ENCODE data around the gene OMA1.

DNA sequence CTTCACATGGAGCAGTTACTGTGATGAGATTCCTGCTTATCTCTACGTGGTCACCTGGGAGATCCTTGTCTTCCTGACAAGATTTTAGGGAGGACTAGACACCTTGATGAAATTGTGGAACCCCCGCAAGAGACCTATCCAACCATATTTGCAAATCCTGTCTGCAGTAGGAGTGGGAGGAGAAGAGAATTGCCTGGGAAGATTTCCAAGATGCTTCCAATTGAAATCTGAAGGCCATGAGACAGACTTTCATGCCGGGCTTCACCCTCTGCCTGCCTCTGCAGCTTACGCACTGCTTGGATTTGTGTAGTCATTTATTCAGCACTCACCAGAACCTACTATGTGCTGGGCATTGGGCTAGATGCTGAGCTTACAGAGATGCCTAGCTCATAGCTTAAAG lies 106.6 kb downstream of the OMA1 start:
- TF ChIP-seq, protein P1, sequence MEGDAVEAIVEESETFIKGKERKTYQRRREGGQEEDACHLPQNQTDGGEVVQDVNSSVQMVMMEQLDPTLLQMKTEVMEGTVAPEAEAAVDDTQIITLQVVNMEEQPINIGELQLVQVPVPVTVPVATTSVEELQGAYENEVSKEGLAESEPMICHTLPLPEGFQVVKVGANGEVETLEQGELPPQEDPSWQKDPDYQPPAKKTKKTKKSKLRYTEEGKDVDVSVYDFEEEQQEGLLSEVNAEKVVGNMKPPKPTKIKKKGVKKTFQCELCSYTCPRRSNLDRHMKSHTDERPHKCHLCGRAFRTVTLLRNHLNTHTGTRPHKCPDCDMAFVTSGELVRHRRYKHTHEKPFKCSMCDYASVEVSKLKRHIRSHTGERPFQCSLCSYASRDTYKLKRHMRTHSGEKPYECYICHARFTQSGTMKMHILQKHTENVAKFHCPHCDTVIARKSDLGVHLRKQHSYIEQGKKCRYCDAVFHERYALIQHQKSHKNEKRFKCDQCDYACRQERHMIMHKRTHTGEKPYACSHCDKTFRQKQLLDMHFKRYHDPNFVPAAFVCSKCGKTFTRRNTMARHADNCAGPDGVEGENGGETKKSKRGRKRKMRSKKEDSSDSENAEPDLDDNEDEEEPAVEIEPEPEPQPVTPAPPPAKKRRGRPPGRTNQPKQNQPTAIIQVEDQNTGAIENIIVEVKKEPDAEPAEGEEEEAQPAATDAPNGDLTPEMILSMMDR (IDR thresholded peaks at IDR 0.05): no peak
- TF ChIP-seq POLR2A (IDR thresholded peaks at IDR 0.05): no peak
- no peak for TF ChIP-seq EP300 (IDR thresholded peaks at IDR 0.05)
- TF ChIP-seq POLR2AphosphoS5 (IDR thresholded peaks at IDR 0.05): no peak
